ENCODE data around the gene RBM27. TPM values are rescaled to one million over a fixed set of nuclear protein-coding genes. Genes with fewer than 3 reads are reported as not detected.

RBM27 gene
- total and polyA plus RNA-seq, 10 of the 15 experiments (the other 5 are each of a cell fraction or from before 2014, with no cell fraction given), result 5.8 to 33.9 (median 16.9) TPM

DNA sequence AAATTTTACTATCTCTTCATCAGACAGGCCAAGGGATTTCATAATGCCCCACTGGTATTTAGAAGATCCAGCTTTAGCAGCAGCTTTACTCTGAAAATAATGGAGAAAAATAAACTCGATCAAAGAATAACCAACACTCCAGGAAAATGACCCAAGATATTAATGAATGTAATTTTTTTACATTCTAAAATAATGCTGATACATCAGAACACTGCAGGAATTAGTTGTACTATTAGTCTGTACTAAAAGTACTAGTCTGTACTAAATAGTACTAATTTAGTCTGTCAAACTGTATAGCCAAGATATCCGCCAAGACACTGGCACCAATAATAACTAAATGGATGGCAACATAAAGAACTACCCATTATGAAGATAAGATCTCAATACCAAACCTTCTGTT, 39.0 kb upstream of the RBM27 start:
- no peaks in the 10 kb centered on the region for H3K27me3 ChIP-seq (replicated peaks in 1 of 2; ENCODE audit: control insufficient read depth in 2 of 2, insufficient read depth in 2 of 2, low read length in 1 of 2)
- no peak for DNase-seq (ENCODE audit: low read depth, low spot score)
- no peak overlapping the region for H3K27ac ChIP-seq (ENCODE audit: control insufficient read depth, insufficient read depth)
- ChIA-PET POLR2A (no interaction called here), CTCF (no interaction called here), RAD21 (ENCODE audit: unreplicated experiment) (no interaction called here), SMC1A (ENCODE audit: uncharacterized antibody, unreplicated experiment) (no interaction called here)
- no peaks in the 10 kb centered on the region for H4K20me1 ChIP-seq (ENCODE audit: control insufficient read depth, insufficient read depth)
- H3K4me3 ChIP-seq, result no peak overlapping the region
- H3K4me1 ChIP-seq (ENCODE audit: control insufficient read depth, insufficient read depth, low read length), result no peaks in the 10 kb centered on the region
- no peak overlapping the region for H3K4me2 ChIP-seq (ENCODE audit: control insufficient read depth, insufficient read depth)
- no peak for ATAC-seq
- intact Hi-C loops (cut with micrococcal nuclease; ENCODE audit: unreplicated experiment) (no loop called here), in situ Hi-C loops (cut with MboI) (no loop called here)
- 96% methylated on average over 2 of the region's 2 CpGs for WGBS (ENCODE audit: insufficient coverage, insufficient replicate concordance, low lambda C conversion rate, missing lambda C conversion rate)
- no peak for TF ChIP-seq YBX1 (IDR thresholded peaks at IDR 0.05)
- no peak for TF ChIP-seq NR2F1 (conservative IDR thresholded peaks at IDR 0.05)
- no peak for TF ChIP-seq BMI1 (IDR thresholded peaks at IDR 0.05; ENCODE audit: borderline replicate concordance)
- TF ChIP-seq, protein P1, sequence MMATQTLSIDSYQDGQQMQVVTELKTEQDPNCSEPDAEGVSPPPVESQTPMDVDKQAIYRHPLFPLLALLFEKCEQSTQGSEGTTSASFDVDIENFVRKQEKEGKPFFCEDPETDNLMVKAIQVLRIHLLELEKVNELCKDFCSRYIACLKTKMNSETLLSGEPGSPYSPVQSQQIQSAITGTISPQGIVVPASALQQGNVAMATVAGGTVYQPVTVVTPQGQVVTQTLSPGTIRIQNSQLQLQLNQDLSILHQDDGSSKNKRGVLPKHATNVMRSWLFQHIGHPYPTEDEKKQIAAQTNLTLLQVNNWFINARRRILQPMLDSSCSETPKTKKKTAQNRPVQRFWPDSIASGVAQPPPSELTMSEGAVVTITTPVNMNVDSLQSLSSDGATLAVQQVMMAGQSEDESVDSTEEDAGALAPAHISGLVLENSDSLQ (IDR thresholded peaks at IDR 0.05), result no peak
- no peak for TF ChIP-seq JUNB (IDR thresholded peaks at IDR 0.05)
- TF ChIP-seq EP300 (IDR thresholded peaks at IDR 0.05; ENCODE audit: borderline replicate concordance in 1 of 2, control insufficient read depth in 1 of 2, low read depth in 2 of 2, low read length in 2 of 2), result no peak
- TF ChIP-seq SUZ12 (IDR thresholded peaks at IDR 0.05; ENCODE audit: unreplicated experiment), result no peak
- TF ChIP-seq CHD4 (IDR thresholded peaks at IDR 0.05), result no peak
- no peak overlapping the region for H3K9ac ChIP-seq (ENCODE audit: control insufficient read depth, insufficient read depth, low read length)
- no TSS peak for BruUV-seq (replicated peaks)
- H3K79me2 ChIP-seq (ENCODE audit: control insufficient read depth, insufficient read depth, low read length), result no peaks in the 10 kb centered on the region
- no peak overlapping the region for H2AFZ ChIP-seq (ENCODE audit: control insufficient read depth, low read depth, low read length)
- H3K36me3 ChIP-seq (ENCODE audit: control insufficient read depth in 2 of 2, insufficient read depth in 2 of 2, low read length in 1 of 2), result peaks cover 1 to 12% of the 10 kb centered on the region in 2 experiments
- H3K9me3 ChIP-seq (replicated peaks; ENCODE audit: control insufficient read depth, insufficient read depth, low read length), result no peaks in the 10 kb centered on the region
- FAIRE-seq, result no peak
